HL-60/S4 treated with phorbol 12-myristate 13-acetate at 8.2 ng/mL for 4 days and 3 days (cell line): ENCODE results near the gene HTR2A.

Experiments
- in situ Hi-C: fragments of 300-500 bp; cut with MboI; formaldehyde crosslinking; loops from 2 replicates; pipeline ENCODE4 v1.15.0; 2022; ENCODE audit warnings: low sequenced_read_pairs

The HTR2A gene

DNA sequence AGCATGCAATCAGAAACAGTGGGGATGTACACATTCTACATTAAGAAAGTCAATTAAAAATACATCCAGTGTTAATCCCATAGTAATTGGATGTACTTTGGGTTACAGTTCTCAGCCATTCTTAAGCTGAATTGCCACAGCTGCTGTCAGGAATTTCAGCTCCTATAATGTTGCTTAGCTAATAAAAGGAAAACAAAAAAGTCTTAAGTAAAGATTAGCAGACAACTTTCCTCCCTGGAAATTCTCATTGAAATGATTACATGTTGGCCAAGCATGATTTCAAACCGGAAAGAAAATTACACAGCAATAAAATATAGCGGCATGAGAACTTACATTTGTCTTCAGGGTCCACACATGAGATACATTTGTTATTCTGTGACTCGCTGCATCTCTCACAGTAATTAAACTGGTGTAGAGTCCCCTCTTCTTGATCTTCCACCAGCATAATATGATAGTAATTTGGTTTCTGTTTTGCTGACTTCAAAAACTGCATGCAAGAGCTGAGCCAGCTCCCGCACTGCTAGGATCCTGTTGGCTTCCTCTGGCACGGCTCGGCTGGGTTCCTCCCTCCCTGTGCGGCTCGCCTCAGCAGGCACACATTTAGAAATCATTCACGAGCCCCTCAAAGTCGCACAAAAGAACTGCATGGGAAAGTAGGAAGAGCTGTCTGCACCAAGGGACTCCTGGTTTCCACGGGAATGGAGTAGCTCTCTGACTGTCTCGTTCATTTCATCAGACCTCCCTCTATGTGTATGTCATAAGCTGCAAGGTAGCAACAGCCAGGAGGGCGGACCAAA, at the start of gene HTR2A:
TSS of gene HTR2A (minus strand) at position 713 of the 797 bp plus-strand sequence. CDS start 1,147 bp downstream, outside the sequence.
- in situ Hi-C loops: no loop called here

DNA sequence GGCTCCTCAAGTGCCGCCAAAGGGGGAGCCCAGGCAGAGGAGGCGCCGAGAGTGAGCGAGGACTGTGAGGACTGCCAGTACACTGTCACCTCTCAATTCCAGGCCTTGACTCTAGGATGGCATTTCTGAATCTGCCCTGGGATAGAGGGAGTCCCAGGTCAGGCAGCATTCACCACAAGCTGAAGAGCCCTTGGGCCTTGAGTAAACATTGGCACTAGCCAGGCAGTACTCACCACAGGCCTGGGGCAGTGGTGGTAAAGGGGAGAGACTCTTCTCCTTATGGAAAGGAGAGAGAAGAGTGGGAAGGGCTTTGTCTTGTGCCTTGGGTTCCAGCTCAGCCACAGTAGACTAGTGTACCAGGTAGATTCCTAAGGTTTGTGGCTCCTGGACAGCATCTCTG, 39.7 kb upstream of the HTR2A start:
- in situ Hi-C loops: no loop called here

- in situ Hi-C loops: no loop called here
Measured at GRCh38 chr13:46934749-46935148, 37.9 kb upstream of the HTR2A start.

DNA sequence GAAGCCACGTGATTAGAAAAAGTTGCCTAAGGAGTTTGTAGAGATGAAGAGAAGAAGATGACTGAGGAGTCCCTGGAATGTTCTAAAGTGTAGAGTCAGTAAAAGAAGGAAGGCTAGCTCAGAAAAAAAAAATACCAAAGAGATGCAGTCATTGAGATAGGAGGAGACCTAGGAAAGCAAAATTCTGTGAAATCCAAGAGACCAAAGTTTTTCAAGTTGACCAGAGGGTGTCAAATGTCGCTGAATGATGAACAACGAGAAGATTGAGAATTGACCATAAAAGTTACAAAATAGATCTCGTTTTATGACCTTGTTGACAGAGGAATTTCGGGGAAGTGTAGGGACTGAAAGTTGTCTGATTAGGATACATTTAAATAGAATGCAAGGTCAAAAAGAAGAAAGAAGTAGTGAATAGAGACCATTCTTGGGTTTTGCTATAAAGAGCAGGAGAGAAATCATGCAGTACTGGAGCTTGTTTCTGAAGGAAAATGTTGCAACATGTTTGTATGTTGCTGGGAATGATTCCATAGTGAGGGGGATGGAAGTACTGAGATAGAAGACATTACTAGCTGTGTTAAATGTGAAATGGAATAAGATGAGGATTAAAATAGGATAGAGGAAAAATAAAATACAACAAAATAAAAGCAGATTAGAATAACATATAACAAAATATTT, 30.2 kb upstream of the HTR2A start:
- in situ Hi-C loops: no loop called here

- in situ Hi-C loops: no loop called here
Measured at GRCh38 chr13:46925486-46925885, 28.6 kb upstream of the HTR2A start.

DNA sequence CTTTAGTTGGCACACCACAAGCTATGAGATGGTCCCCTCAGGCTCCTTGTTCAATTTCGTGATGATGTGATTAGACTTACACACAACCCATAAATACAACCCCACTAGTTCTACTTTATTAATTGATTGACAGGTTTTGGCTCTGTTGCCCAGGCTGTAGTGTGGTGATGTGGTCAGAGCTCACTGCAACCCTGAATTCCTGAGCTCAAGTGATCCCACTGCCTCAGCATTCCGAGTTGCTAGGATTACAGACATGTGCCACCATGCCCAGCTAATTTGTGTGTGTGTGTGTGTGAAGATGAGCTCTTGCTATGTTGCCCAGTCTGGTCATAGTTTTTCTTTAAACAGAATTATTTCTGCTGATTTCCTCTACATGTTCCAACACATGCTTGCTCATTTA, 17.5 kb upstream of the HTR2A start:
- in situ Hi-C loops: no loop called here

- in situ Hi-C loops: no loop called here
Measured at GRCh38 chr13:46913757-46914156, 16.9 kb upstream of the HTR2A start.

GRCh38 chr13:46909042-46909441, 12.2 kb upstream of the HTR2A start:
- in situ Hi-C loops: no loop called here

- in situ Hi-C loops: no loop called here
Measured at GRCh38 chr13:46908501-46908900, 11.6 kb upstream of the HTR2A start.

GRCh38 chr13:46906405-46906804, 9.6 kb upstream of the HTR2A start:
- in situ Hi-C loops: no loop called here

DNA sequence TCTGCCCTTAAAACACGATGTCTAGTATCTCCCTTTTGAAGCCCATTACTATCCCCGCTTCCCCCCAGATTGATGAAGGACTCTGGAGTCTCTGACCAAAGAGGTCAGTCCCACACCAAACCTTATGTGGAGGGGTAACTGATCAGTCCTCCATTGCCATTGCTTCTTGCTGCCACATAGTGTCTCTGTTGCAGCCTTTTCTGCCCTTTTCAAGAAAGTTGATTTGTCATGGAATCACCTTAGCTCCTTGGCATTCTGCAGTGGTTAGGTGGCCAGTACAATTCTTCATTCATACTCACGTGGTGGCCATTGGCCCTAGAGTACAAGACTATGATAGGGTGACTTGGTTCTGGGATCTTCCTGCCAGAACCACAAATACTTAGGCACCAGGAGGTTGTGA, 8.4 kb upstream of the HTR2A start:
- in situ Hi-C loops: no loop called here

- in situ Hi-C loops: no loop called here
Measured at GRCh38 chr13:46903748-46904147, 6.9 kb upstream of the HTR2A start.

- in situ Hi-C loops: no loop called here
Measured at GRCh38 chr13:46901721-46902120, 4.9 kb upstream of the HTR2A start.

- in situ Hi-C loops: no loop called here
Measured at GRCh38 chr13:46899801-46900200, 2.9 kb upstream of the HTR2A start.

- in situ Hi-C loops: no loop called here
Measured at GRCh38 chr13:46895381-46895780, 1.5 kb downstream of the HTR2A start.

GRCh38 chr13:46894568-46894967, 2.3 kb downstream of the HTR2A start:
- in situ Hi-C loops: no loop called here

DNA sequence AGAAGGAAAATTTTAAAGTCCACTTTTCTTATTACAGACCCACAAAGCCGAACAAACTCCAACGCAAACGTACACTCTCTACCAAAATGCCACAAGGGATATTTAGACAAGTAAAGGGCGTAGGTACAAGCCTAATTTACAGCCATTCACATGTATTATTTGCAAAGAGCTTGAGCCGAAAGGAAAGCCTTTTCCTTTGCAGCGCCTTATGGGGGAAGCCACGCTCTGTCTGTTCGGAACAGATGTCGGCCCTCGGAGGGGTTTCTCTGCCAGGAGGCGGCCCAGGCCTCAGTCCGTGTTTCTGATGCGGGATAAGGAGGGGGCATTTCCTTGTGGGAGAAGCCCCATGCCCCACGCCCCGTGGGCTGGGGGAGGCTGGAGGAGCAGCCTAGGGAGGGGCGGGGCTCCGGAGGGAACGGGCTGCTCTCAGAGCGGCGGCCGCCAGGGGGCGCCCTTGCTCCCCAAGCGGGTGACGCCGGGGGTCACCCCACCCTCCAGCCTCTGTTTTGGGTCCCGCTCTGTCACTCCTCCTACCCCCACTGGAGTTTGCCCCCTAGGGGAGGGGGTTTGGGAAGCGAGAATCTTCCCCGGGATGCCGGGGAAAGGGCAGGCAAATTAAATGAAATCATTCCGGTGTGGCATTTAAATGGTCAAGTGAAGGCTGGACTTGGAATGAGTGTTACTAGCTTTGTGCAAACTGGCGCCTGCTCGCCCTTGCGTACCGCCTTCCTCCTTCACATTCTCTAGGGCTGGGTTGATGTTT, 2.9 kb downstream of the HTR2A start:
- in situ Hi-C loops: no loop called here

- in situ Hi-C loops: no loop called here
Measured at GRCh38 chr13:46893221-46893740, 3.6 kb downstream of the HTR2A start.

GRCh38 chr13:46885018-46885417, 11.8 kb downstream of the HTR2A start:
- in situ Hi-C loops: no loop called here

DNA sequence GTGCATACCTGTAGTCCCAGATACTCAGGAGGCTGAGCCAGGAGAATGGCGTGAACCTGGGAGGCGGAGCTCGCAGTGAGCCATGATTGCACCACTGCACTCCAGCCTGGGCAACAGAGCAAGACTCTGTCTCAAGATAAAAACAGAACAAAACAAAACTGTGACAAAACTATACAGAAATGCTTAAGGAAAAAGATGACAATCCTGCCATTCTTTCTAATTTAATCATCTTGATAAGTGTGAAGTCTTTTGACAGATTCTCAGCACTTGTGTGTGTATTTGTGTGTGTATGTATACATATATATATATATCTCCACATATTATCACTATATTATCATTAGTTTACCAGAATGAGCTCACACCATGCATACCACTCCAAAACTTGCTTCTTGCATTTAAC, 12.3 kb downstream of the HTR2A start:
- in situ Hi-C loops: no loop called here

DNA sequence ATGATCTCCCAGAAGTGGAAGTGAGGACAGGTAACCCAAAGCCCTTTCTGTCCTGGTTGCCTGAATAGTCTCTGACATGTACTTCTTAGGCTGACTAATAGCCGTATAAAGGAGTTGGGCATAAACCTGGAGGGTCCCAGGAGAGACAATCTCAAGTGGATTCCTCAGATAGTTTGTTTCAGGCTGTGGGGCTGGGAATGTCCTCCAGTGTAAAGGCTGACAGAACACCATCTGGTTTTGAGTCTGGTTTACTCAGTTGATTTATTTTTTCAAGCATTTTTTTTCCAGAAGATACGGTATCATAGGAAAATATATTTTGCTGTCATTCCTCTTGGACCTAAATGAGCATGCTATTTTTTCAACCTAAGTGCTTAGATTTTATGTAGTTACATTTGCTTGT, 15.2 kb downstream of the HTR2A start:
- in situ Hi-C loops: no loop called here
